ENCODE measurements around the gene MVB12B.

- TF ChIP-seq CTCF (IDR thresholded peaks at IDR 0.05; ENCODE audit: insufficient read depth, low read length, poor library complexity, severe bottlenecking) = no peak
- no peak for TF ChIP-seq EZH2phosphoT487 (conservative IDR thresholded peaks at IDR 0.05; ENCODE audit: low read length)
Observed at GRCh38 chr9:126439402-126439765, 112.8 kb downstream of the MVB12B start.

All from SU-DHL-6 (cell line).